SKM-1 (cell line): ENCODE data around the gene ACTR1A.
"Not testable (repeated sequence)": the region's sequence is repeated elsewhere in the genome, so short reads cannot be mapped to it uniquely, and the experiment has no call there.

ENCODE experiments used
- DNase-seq: peaks from one replicate; lab custom pipeline; 2025; ENCODE audit not compliant: unreplicated experiment; lab: John Stamatoyannopoulos, UW

The ACTR1A gene

GRCh38 chr10:102515724-102516123 is 13.2 kb upstream of the ACTR1A start:
- DNase-seq: no peak

GRCh38 chr10:102514487-102515311 is 12.2 kb upstream of the ACTR1A start:
- no peak for DNase-seq

DNA sequence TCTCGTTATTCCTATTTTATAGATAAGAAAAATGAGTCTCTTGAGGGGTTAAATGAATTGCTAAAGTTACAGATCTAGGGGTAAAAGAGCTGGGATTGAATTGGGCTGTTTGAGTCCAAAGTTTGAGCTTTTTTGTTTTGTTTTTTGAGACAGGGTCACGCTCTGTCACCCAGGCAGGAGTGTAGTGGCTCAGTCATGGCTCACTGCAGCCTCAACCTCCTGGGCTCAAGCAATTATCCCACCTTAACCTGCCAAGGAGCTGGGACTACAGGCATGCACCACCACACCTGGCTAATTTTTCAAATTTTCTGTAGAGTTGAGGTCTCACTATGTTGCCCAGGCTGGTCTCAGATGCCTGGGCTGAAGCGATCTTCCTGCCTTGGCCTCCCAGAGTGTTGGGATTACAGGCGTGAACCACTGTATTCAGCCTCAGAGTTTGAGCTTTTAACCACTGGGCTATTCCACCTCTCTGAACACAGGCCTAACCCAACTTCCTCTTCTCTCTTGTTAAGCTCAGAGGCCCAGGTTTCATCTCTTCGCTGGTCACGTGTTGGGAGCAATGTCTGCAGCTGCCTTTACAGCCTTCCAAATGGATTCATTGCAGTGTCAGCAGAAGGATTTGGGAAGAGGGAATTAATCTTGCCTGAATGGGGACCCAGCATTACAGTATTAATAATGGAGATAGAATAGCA is 9.2 kb upstream of the ACTR1A start:
- DNase-seq: peak; percentile 89

- no peak for DNase-seq
These were observed 6.9 kb upstream of the ACTR1A start for GRCh38 chr10:102509387-102509786.

DNA sequence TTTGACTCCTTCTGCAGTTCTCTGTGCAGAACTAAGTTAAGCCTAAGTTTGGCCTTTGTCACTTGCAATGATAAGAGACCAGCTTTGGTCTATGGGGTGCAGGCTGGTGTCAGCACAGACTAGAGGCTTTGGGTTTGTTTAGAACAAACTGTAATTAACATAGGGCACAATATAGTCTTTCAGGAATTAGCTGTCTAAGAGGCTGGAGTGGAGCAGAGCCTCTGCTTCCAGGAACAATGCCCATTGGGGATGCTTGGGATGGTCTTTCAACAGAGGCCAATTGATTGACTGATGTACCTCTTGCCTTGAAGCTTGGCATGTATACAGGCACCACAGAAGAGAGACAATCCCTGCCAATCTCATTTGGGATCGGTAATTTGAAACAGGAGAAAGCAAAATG is 6.0 kb upstream of the ACTR1A start:
- DNase-seq: no peak

DNA sequence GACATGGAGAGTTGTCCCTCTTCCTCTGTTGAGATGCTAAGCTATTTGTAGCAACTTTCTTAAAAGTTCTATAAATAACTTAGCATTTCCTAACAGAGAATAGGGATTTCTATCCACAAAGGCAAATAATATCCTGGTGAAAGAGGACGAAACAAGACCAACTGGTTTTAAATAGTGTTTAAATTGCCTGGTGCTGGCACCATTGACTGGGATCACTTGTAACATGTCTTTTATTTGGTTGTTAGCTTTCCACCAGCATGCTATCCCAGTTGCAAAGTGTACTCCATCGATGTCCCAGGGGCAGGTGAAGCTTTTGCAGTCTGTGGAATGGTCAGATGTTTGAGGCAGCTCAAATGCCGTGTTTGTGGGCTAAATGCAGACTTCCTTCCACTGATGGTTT is 5.0 kb upstream of the ACTR1A start:
- no peak for DNase-seq

DNA sequence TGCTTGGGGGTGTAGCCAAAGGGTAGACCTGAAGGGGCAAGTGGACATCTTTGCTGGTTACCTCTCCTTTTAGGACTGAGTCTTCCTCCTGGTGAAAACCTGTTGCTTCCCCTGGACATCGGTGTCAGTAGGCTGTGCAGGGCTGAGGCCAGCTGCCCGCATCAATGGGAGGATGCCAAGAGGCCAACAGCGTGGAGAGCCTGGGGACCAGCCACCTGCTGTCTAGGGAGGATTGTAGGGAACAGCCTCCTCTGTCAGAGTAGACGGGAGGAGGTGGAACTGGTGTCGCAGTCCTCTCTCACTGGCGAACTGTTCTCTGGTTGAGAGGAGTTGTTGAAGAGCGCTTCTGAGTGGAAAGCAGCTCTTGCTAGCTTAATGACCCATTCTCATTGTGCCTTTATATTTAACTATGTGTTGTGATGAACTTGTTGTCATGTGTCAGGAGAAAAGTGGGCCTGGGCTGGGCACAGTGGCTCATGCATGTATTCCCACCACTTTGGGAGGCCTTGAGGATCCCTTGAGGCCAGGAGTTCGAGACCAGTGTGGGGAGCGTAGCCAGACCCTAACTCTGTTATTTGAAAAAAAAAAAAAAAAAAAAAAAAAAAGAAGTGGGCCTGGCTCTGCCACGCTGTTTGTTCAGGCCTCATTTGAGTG is 3.1 kb upstream of the ACTR1A start:
- DNase-seq: no peak

DNA sequence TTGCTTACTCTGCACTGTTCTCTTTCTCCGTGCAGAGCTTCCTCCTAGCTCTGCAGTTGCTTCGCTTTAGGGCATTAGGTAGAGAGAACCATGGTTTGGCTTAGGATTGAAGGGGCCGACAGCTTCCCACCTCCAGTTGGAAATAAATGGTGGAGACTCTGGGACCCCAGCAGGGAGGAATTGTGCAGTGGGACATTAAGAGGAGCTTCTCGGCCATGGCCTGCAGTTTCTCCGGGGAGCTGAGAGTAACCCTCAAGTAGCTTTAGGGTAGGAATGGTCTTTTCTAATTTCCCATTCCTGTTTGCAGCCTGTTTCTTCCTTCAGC is 2.4 kb upstream of the ACTR1A start:
- no peak for DNase-seq

GRCh38 chr10:102504179-102504975 is 1.9 kb upstream of the ACTR1A start:
- no peak for DNase-seq

GRCh38 chr10:102503264-102504178 is 1.0 kb upstream of the ACTR1A start, which contains the start of gene SUFU:
SUFU (plus strand) TSS chr10:102503972; CDS start chr10:102504153, 181 bp downstream.
- peak; percentile 89 for DNase-seq

DNA sequence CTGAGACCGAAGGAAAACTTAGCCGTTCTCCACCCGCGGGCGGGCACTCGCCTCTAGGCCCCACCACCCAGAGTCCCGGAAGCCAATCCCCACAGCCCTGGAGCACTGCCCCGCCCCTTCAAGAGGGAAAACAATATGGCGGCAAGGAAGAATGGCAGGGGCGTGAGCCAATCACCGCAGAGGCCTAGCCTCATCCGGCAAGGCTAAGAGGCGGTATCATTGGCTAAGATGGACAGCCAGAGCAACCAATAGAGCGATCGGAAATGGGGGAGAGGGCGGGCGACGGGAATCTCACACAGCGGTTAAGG is 529 bp downstream of the ACTR1A start:
- peak; percentile 95 for DNase-seq

GRCh38 chr10:102501201-102502028 is 1.1 kb downstream of the ACTR1A start:
- no peak for DNase-seq

- DNase-seq: not testable (repeated sequence)
These were observed 1.8 kb downstream of the ACTR1A start for GRCh38 chr10:102500686-102501085.

- DNase-seq: no peak
These were observed 3.2 kb downstream of the ACTR1A start for GRCh38 chr10:102499356-102499755.

DNA sequence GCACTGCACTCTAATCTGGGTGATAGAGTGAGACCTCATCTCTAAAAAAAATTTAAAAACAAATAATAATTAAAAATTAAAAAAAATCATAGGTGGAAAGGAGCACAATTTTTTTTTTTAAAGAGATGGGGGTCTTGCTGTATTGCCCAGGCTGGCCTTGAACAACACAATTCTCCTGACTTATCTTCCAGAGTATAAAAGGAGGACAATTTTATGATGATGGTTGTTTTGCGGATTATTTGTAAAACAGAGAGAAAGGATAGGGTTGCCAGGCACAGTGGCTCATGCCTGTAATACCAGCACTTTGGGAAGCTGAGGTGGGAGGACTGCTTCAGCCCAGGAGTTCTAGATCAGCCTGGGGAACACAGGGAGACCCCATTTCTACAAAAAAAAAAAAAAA is 5.0 kb downstream of the ACTR1A start:
- no peak for DNase-seq

- DNase-seq: no peak
These were observed 8.7 kb downstream of the ACTR1A start for GRCh38 chr10:102493771-102494170.

- DNase-seq: no peak
These were observed 9.5 kb downstream of the ACTR1A start for GRCh38 chr10:102492983-102493382.

GRCh38 chr10:102492344-102492939 is 10.1 kb downstream of the ACTR1A start:
- no peak for DNase-seq

GRCh38 chr10:102491136-102491535 is 11.4 kb downstream of the ACTR1A start:
- DNase-seq: no peak
